CD4-positive, alpha-beta T cell treated with Interleukin-17A for 1 hour (primary cell): ENCODE data around the gene ELAC1.
"Not testable (repeated sequence)": the region's sequence is repeated elsewhere in the genome, so short reads cannot be mapped to it uniquely, and the experiment has no call there.

ENCODE experiments used
- DNase-seq: peaks from one replicate; pipeline ENCODE4 v3.0.0-alpha.2; 2020

The ELAC1 gene

DNA sequence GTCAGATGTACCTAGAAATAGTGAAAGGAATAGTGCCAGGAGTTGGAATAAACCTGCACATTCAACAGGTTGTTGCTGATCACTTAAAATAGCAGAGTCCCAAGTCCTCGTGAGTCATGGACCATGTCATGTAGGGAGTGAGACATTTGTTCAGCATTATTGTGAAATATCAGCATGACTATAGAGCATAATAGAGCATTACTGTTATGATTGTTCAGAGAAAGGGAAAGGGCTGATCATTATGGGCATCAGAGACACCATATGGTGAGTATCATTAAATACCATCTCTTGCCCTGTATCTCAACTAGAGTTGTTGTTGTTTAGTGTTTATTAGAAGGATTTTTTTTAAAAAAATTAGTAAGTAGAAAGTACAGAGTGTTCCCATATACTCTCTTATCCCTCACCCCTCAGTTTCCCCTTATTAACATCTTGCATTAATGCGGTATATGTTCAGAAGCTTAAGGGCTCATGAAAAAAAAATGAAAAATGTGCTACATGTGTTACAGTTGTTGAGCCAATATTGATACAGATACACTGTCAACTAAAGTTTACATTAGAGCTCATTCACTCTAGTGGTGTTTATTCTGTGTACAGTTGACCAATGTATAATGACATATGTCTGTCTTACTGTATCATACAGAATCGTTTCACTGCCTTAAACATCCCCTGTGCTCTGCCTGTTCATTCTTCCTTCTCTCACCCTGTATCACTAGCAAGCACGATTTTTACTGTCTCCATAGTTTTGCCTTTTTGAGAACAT, 5.7 kb downstream of the ELAC1 start:
- DNase-seq, result no peak

- DNase-seq, result no peak
Measured at GRCh38 chr18:50977037-50977760, 9.4 kb downstream of the ELAC1 start.

GRCh38 chr18:50981381-50981780, 13.5 kb downstream of the ELAC1 start:
- no peak for DNase-seq

DNA sequence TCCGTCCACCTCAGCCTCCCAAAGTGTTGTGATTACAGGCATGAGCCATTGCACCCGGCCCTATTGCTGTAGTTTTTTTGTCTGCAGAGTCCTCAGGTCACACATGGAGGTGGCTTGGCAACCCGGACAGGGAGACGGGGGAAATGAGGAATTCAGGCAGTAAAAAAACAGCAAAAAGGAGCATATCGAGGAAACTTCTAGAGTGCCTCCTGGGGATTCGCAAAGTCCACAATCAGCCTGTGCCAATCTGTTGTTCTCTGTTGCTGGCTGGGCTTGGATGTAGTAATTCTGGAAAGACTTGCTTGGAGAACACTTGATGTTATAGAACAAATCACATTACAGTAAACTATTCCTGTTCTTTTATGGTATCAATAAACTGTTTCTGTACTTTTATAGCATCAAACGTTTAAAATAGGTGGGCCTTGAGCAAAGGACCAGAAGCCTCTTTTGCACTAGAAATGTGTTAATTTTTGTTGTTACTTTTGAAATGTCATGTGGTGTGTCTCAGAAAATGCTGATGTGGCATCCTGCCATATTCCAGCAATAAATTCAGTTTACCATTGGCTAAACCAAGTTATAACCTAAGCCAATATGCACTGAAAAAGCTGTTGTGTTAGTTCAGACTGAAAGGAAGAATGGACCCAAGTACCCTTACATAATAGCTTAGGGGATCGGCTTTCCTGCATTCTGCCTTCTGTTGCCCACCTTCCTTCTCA, 14.4 kb downstream of the ELAC1 start:
- DNase-seq, result no peak

GRCh38 chr18:50982802-50983179, 15.0 kb downstream of the ELAC1 start:
- no peak for DNase-seq

GRCh38 chr18:50986360-50987087, 18.7 kb downstream of the ELAC1 start:
- DNase-seq, result no peak

GRCh38 chr18:50987261-50987660, 19.4 kb downstream of the ELAC1 start:
- no peak for DNase-seq

- DNase-seq, result no peak
Measured at GRCh38 chr18:50989711-50990110, 21.9 kb downstream of the ELAC1 start.

GRCh38 chr18:50992351-50992762, 24.5 kb downstream of the ELAC1 start:
- no peak for DNase-seq

DNA sequence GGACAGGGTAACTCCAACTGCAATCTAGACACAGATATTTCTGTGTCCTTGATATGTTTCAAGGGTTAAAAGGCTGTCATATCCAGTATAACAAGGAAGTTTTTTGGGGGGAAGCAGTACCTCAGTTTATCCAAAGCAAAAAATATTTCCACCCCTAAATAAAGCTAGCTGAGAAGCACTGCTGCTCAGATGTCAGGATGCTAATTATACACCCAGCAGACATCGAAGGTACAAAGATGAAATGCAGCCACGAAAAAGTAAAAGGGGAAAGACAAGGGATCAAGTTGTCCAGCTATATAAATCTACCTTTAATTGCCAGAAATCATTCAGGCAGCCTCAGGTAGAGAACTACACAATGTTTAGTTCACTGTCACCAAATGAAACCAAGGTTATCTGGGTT, 26.2 kb downstream of the ELAC1 start:
- no peak for DNase-seq

GRCh38 chr18:51003174-51003573, 35.3 kb downstream of the ELAC1 start:
- not testable (repeated sequence) for DNase-seq

DNA sequence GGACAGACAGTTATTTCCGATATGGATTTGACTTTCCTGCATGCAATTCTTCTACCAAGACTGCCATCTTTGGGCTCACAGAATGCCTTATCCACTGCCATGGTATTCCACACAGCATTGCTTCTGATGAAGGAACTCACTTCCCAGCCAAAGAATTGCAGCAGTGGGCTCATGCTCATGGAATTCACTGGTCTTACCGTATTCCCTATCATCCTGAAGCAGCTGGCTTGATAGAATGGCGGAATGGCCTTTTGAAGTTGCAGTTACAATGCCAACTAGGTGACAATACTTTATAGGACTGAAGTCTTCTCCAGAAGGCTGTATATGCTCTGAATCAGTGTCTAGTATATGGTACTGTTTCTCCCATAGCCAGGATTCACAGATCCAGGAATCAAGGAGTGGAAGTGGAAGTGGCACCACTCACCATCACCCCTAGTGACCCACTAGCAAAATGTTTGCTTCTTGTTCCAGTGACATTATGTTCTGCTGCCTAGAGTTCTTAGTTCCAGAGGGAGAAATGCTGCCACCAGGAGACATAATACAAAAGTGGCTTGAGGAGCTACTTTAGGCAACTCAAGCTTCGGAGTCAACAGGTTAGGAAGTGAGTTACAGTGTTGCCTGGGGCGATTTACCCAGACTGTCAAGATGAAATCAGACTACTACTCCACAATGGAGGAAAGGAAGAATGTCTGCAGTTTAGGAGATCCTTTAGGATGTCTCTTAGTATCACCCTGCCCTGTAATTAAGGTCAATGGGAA, 38.4 kb downstream of the ELAC1 start:
- no peak for DNase-seq

DNA sequence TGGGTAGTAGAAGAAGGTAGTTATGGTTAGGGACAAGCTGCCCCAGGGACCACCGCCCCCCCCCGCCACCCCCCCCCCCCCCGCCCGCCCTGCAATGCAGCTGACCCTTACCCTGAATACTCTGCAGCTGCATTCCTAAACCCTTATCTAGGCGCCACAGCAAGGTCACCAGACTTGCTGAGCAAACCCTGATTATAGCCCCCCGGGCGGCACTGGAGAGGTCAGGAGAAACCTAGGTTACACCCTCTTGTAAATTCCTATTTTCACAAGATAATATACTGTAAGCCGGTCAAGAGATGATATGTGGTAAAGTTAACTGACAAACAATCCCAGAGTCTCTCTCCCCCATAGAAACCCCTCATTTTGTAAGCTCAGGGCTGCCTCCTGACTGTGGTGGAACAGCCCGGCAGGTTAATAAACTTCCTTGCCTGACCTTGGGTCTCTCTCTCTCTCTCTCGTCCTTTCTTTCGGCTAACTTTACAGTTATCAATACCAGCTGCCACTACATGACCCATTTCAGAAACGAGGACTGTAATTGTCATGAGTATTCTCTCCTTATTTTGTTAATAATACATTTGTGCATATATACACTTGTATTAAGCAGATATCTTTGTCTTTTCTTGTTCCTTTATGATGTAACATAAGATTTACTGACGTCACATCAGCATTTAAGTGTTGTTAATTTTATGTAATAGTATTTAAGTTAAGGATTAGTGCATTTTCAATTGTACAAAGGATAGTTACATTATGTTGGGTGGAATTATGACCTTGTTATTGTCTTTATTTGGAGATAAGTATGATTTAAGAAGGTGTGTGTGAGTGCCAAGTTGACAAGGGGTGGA, 39.3 kb downstream of the ELAC1 start:
- no peak for DNase-seq

DNA sequence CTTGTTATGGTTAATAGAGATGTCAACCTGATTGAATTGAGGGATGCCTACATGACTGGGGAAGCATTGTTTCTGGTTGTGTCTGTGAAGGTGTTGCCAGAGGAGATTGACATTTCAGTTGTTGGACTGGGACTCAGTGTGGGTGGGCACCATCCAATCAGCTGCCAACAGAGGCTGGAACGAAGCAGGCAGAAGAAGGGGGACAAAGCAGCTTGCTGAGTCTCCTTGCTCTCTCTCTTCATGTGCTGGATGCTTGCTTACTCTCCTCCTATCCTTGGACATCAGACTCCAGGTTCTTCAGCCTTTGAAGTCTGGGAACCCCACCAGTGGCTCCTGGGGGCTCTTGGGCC, 39.9 kb downstream of the ELAC1 start:
- no peak for DNase-seq

DNA sequence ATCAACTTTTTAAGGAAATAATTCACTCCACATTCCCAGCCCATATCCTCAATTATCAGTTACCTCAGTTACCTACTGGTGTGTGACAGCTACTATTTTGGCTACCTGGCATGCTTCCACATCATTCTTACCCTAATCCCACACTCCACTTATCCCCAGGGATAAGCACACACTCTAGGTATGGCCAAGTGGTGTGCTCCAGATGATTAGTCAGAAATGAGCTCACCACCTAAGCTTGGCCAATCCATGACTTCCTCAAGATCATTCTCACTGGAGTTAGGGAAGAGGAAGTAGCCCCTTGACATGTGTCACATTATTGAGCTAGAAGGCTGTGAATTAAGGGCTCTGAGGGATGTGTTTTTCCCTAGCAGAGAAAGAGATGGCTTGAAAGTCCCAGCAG, 41.2 kb downstream of the ELAC1 start:
- no peak for DNase-seq

GRCh38 chr18:51010218-51010617, 42.4 kb downstream of the ELAC1 start:
- no peak for DNase-seq

- DNase-seq, result no peak
Measured at GRCh38 chr18:51011709-51012108, 43.9 kb downstream of the ELAC1 start.

- no peak for DNase-seq
Measured at GRCh38 chr18:51012441-51012840, 44.6 kb downstream of the ELAC1 start.

GRCh38 chr18:51013259-51013658, 45.4 kb downstream of the ELAC1 start:
- DNase-seq, result no peak

DNA sequence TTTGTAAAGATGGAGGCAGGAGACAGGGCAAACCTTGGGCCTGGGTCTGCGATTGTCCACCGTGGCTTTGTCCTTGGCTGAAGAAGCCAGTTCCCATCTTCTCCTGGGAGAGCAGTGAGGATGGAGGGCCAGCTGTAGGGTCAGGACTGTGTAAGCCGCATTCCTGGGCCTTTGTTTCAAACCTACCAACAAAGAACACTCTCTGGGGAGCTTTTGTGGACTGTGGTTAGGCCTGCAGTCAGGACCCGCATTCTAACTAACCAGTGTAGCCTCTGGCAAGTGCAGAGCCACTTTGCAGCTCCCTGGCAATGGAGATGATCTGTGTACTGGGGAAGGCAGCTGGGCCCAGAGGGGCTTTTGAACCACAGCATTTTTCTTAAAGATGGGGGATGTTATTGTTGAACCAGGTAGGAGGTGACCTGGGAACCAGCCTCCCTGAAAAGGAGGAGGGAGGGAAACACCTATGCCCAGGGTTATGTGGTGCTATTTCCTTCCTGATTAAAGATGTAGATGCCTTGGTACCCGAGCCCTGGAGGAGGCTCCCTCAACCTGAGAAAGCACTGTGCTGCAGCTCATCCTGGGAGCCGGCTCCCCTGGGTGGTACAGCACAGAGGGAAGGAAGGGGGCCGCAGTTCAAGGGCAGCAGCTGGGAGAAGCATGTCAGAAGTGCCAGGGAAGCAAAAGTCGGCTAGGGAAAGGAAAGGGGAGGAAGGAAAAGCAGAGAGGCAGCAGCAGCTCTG, 49.5 kb downstream of the ELAC1 start:
- DNase-seq, result no peak

- no peak for DNase-seq
Measured at GRCh38 chr18:51020536-51020935, 52.7 kb downstream of the ELAC1 start.
